HEK293T (cell line): ENCODE data around the gene HPGD.

Experiments used
- ARNT ChIP-seq: fragments of 450-650 bp; IDR thresholded peaks from 2 replicates; pipeline ENCODE4 v1.6.1; 2017; ENCODE audit warnings: mild to moderate bottlenecking
- BHLHE40 ChIP-seq: fragments of 450-650 bp; IDR thresholded peaks from 2 replicates; pipeline ENCODE4 v1.6.1; 2016; ENCODE audit warnings: mild to moderate bottlenecking, moderate library complexity, borderline replicate concordance
- ELF4 ChIP-seq: fragments of 450-650 bp; IDR thresholded peaks from 2 replicates; pipeline ENCODE4 v1.6.1; 2017; ENCODE audit warnings: antibody characterized with exemption
- FOXK2 ChIP-seq: fragments of 450-650 bp; IDR thresholded peaks from 2 replicates; pipeline ENCODE4 v1.6.1; 2016; ENCODE audit warnings: mild to moderate bottlenecking
- FOXM1 ChIP-seq: fragments of 450-650 bp; IDR thresholded peaks from 2 replicates; pipeline ENCODE4 v1.6.1; 2017; ENCODE audit warnings: mild to moderate bottlenecking, borderline replicate concordance
- HDGF ChIP-seq: fragments of 450-650 bp; IDR thresholded peaks from 2 replicates; pipeline ENCODE4 v1.6.1; 2017; ENCODE audit warnings: antibody characterized with exemption, borderline replicate concordance
- LEF1 ChIP-seq: fragments of 450-650 bp; IDR thresholded peaks from 2 replicates; pipeline ENCODE4 v1.6.1; 2017; ENCODE audit warnings: mild to moderate bottlenecking, borderline replicate concordance
- NFRKB ChIP-seq: fragments of 450-650 bp; IDR thresholded peaks from 2 replicates; pipeline ENCODE4 v1.6.1; 2016; ENCODE audit warnings: mild to moderate bottlenecking, moderate library complexity
- SP1 ChIP-seq: fragments of 450-650 bp; IDR thresholded peaks from 2 replicates; pipeline ENCODE4 v1.6.1; 2017
- SUZ12 ChIP-seq: fragments of 450-650 bp; IDR thresholded peaks from 2 replicates; pipeline ENCODE4 v1.6.1; 2016; ENCODE audit warnings: mild to moderate bottlenecking
- TARDBP ChIP-seq: fragments of 450-650 bp; IDR thresholded peaks from 2 replicates; pipeline ENCODE4 v1.6.1; 2016
- ZNF384 ChIP-seq: fragments of 450-650 bp; IDR thresholded peaks from 2 replicates; pipeline ENCODE4 v1.6.1; 2016

- no peak for TF ChIP-seq LEF1
- no peak for TF ChIP-seq ELF4
- no peak for TF ChIP-seq SP1
- no peak for TF ChIP-seq HDGF
- TF ChIP-seq FOXK2 = no peak
- no peak for TF ChIP-seq ZNF384
- TF ChIP-seq BHLHE40 = no peak
- TF ChIP-seq FOXM1 = no peak
- TF ChIP-seq ARNT = no peak
- no peak for TF ChIP-seq TARDBP
- no peak for TF ChIP-seq NFRKB
- no peak for TF ChIP-seq SUZ12
Observed at GRCh38 chr4:174524242-174524641, 2.0 kb upstream of the HPGD start.
